Measurements from ENCODE around the gene ESCO1. TPM values are rescaled to one million over a fixed set of nuclear protein-coding genes. Genes with fewer than 3 reads are reported as not detected.

The ESCO1 gene
- polyA plus RNA-seq, 1 donor (not counting 4 experiments of a cell fraction or from before 2014, with no cell fraction given) = 12.1 TPM

- H3K4me1 ChIP-seq (ENCODE audit: control insufficient read depth, extremely low read depth, insufficient read depth, low read length) = peaks cover 11% of the 10 kb centered on the region
- no peaks in the 10 kb centered on the region for H3K27me3 ChIP-seq (ENCODE audit: control insufficient read depth, extremely low read depth, insufficient read depth, low read length)
- DNase-seq (ENCODE audit: low read depth, low spot score) (no peak), FAIRE-seq (no peak)
- dilution Hi-C loops (cut with MboI; ENCODE audit: extremely low pct_ligation_motif_present, low sequenced_read_pairs) = no loop called here
- no peak overlapping the region for H3K4me3 ChIP-seq (ENCODE audit: control insufficient read depth in 2 of 3, extremely low read depth in 1 of 3, insufficient read depth in 2 of 3, low read depth in 1 of 3, low read length in 3 of 3)
- H3K9me3 ChIP-seq (ENCODE audit: control insufficient read depth, low read depth, low read length) = no peaks in the 10 kb centered on the region
- H3K27ac ChIP-seq (ENCODE audit: control insufficient read depth, insufficient read depth, low read length) = no peak overlapping the region
- peaks cover 0 to 1% of the 10 kb centered on the region in 2 experiments for H3K36me3 ChIP-seq (ENCODE audit: control insufficient read depth in 2 of 2, extremely low read depth in 1 of 2, insufficient read depth in 2 of 2, low read length in 2 of 2)
- TF ChIP-seq CTCF (optimal IDR thresholded peaks at IDR 0.05 in 1 of 3, IDR thresholded peaks at IDR 0.05 in 1 of 3, conservative IDR thresholded peaks at IDR 0.05 in 1 of 3; ENCODE audit: extremely low read depth in 1 of 3, insufficient read depth in 2 of 3, low read length in 3 of 3) (no peak), EZH2 (IDR thresholded peaks at IDR 0.05; ENCODE audit: low read length) (no peak)
- no peaks in the 10 kb centered on the region for H4K20me1 ChIP-seq (ENCODE audit: control insufficient read depth, extremely low read depth, insufficient read depth, low read length)
- H3K9ac ChIP-seq (ENCODE audit: control insufficient read depth, extremely low read depth, insufficient read depth, low read length) = no peak overlapping the region
- no peak overlapping the region for H3K4me2 ChIP-seq (ENCODE audit: control insufficient read depth, extremely low read depth, insufficient read depth, low read depth, low read length)
- no peaks in the 10 kb centered on the region for H3K79me2 ChIP-seq (ENCODE audit: control insufficient read depth, insufficient read depth, low read length)
- peaks cover 3% of the 10 kb centered on the region for H3K9me1 ChIP-seq (ENCODE audit: control insufficient read depth, extremely low read depth, insufficient read depth, low read length)
- no peak overlapping the region for H2AFZ ChIP-seq (ENCODE audit: control insufficient read depth, low read length)
Observed at GRCh38 chr18:21638822-21639221, 38.3 kb upstream of the ESCO1 start.

GRCh38 chr18:21636769-21637168 is 36.3 kb upstream of the ESCO1 start:
- H3K79me2 ChIP-seq (ENCODE audit: control insufficient read depth, insufficient read depth, low read length) = no peaks in the 10 kb centered on the region
- DNase-seq (ENCODE audit: low read depth, low spot score) = no peak
- H4K20me1 ChIP-seq (ENCODE audit: control insufficient read depth, extremely low read depth, insufficient read depth, low read length) = peaks cover 2% of the 10 kb centered on the region
- no peak overlapping the region for H3K27ac ChIP-seq (ENCODE audit: control insufficient read depth, insufficient read depth, low read length)
- H3K9me3 ChIP-seq (ENCODE audit: control insufficient read depth, low read depth, low read length) = no peaks in the 10 kb centered on the region
- H3K36me3 ChIP-seq (ENCODE audit: control insufficient read depth in 2 of 2, extremely low read depth in 1 of 2, insufficient read depth in 2 of 2, low read length in 2 of 2) = peaks cover 2% of the 10 kb centered on the region in 2 experiments
- H3K4me2 ChIP-seq (ENCODE audit: control insufficient read depth, extremely low read depth, insufficient read depth, low read depth, low read length) = no peak overlapping the region
- peaks cover 11% of the 10 kb centered on the region for H3K4me1 ChIP-seq (ENCODE audit: control insufficient read depth, extremely low read depth, insufficient read depth, low read length)
- dilution Hi-C loops (cut with MboI; ENCODE audit: extremely low pct_ligation_motif_present, low sequenced_read_pairs) = no loop called here
- peaks cover 3% of the 10 kb centered on the region for H3K9me1 ChIP-seq (ENCODE audit: control insufficient read depth, extremely low read depth, insufficient read depth, low read length)
- no peak overlapping the region for H3K9ac ChIP-seq (ENCODE audit: control insufficient read depth, extremely low read depth, insufficient read depth, low read length)
- TF ChIP-seq CTCF (optimal IDR thresholded peaks at IDR 0.05 in 1 of 3, IDR thresholded peaks at IDR 0.05 in 1 of 3, conservative IDR thresholded peaks at IDR 0.05 in 1 of 3; ENCODE audit: extremely low read depth in 1 of 3, insufficient read depth in 2 of 3, low read length in 3 of 3) (no peak), EZH2 (IDR thresholded peaks at IDR 0.05; ENCODE audit: low read length) (no peak)
- H3K27me3 ChIP-seq (ENCODE audit: control insufficient read depth, extremely low read depth, insufficient read depth, low read length) = no peaks in the 10 kb centered on the region
- no peak overlapping the region for H2AFZ ChIP-seq (ENCODE audit: control insufficient read depth, low read length)
- no peak overlapping the region for H3K4me3 ChIP-seq (ENCODE audit: control insufficient read depth in 2 of 3, extremely low read depth in 1 of 3, insufficient read depth in 2 of 3, low read depth in 1 of 3, low read length in 3 of 3)
- no peak for FAIRE-seq
